Colonic mucosa (tissue), 4 donors: ENCODE measurements around the gene COL20A1. TPM values are rescaled to one million over a fixed set of nuclear protein-coding genes. Genes with fewer than 3 reads are reported as not detected.

Experiments used
- DNase-seq: peaks from one replicate; pipeline ENCODE4 v3.0.0-alpha.2; 2020
- H3K27ac ChIP-seq: fragments of 200-600 bp; one replicate; pipeline ENCODE4 v1.8.0; 2021
- H3K27me3 ChIP-seq: fragments of 200-600 bp; one replicate; pipeline ENCODE4 v1.8.0; 2021
- H3K36me3 ChIP-seq: fragments of 200-600 bp; one replicate; pipeline ENCODE4 v1.8.0; 2021
- H3K4me1 ChIP-seq: fragments of 200-600 bp; one replicate; pipeline ENCODE4 v1.8.0; 2021; ENCODE audit warnings: mild to moderate bottlenecking
- H3K4me3 ChIP-seq: fragments of 200-600 bp; one replicate; pipeline ENCODE4 v1.8.0; 2021
- H3K9ac ChIP-seq, 2 donors: one replicate each; pipeline ENCODE4 v1.7.0; 2013; ENCODE audit warnings: control low read depth in 2 of 2, low read depth in 2 of 2, low read length in 2 of 2
- H3K9me3 ChIP-seq: fragments of 200-600 bp; one replicate; pipeline ENCODE4 v1.8.0; 2021
- CTCF ChIP-seq: fragments of 200-600 bp; IDR thresholded peaks from one replicate; pipeline ENCODE4 v1.8.0; 2022; ENCODE audit warnings: antibody characterized with exemption, mild to moderate bottlenecking
- intact Hi-C: fragments of 100-400 bp; cut with DNase I; formaldehyde crosslinking; loops from one replicate; pipeline ENCODE4 v1.14.1; 2022
- total RNA-seq, 2 donors: library from RNA; stranded (reverse); fragmentation: NEBNext Ultra II Directional in 1 of 2; extraction: Animal tissue kit (Norgen Biotek cat#: 25700) in 1 of 2; gene quantifications; one replicate each; pipeline ENCODE4 v1.2.1, GENCODE V29; 2021
- donor health status: healthy.
- donor health status: DM: no; HTN: no; CAD: no.
- donor health status: DM: no; HTN: no; CAD: no.

The COL20A1 gene
- total RNA-seq, 2 donors from 2014 or later: not detected

- intact Hi-C loops: no loop called here
- H3K27me3 ChIP-seq: peaks cover 7% of the 10 kb centered on the region
- H3K36me3 ChIP-seq: no peaks in the 10 kb centered on the region
- no peak overlapping the region for H3K9ac ChIP-seq
- H3K27ac ChIP-seq: no peak overlapping the region
- no peak overlapping the region for H3K4me3 ChIP-seq
- DNase-seq: no peak
- no peaks in the 10 kb centered on the region for H3K9me3 ChIP-seq
- TF ChIP-seq CTCF: no peak
- H3K4me1 ChIP-seq: no peaks in the 10 kb centered on the region
Measured at GRCh38 chr20:63310265-63310991, 17.4 kb downstream of the COL20A1 start.

- no peak overlapping the region for H3K9ac ChIP-seq
- H3K4me3 ChIP-seq: no peak overlapping the region
- no peaks in the 10 kb centered on the region for H3K9me3 ChIP-seq
- H3K27me3 ChIP-seq: peaks cover 7% of the 10 kb centered on the region
- H3K4me1 ChIP-seq: no peaks in the 10 kb centered on the region
- no peak for TF ChIP-seq CTCF
- H3K27ac ChIP-seq: no peak overlapping the region
- DNase-seq: no peak
- intact Hi-C loops: no loop called here
- no peaks in the 10 kb centered on the region for H3K36me3 ChIP-seq
Measured at GRCh38 chr20:63311186-63311832, 18.3 kb downstream of the COL20A1 start.

GRCh38 chr20:63311833-63312243, 18.9 kb downstream of the COL20A1 start:
- TF ChIP-seq CTCF: no peak
- H3K27me3 ChIP-seq: peaks cover 7% of the 10 kb centered on the region
- no peak for DNase-seq
- no peak overlapping the region for H3K4me3 ChIP-seq
- H3K9ac ChIP-seq: no peak overlapping the region
- no peaks in the 10 kb centered on the region for H3K4me1 ChIP-seq
- intact Hi-C loops: no loop called here
- no peaks in the 10 kb centered on the region for H3K36me3 ChIP-seq
- no peaks in the 10 kb centered on the region for H3K9me3 ChIP-seq
- H3K27ac ChIP-seq: no peak overlapping the region

- H3K36me3 ChIP-seq: no peaks in the 10 kb centered on the region
- intact Hi-C loops: no loop called here
- peaks cover 7% of the 10 kb centered on the region for H3K27me3 ChIP-seq
- H3K9ac ChIP-seq: no peak overlapping the region
- no peaks in the 10 kb centered on the region for H3K4me1 ChIP-seq
- DNase-seq: no peak
- H3K27ac ChIP-seq: no peak overlapping the region
- TF ChIP-seq CTCF: no peak
- H3K4me3 ChIP-seq: no peak overlapping the region
- H3K9me3 ChIP-seq: no peaks in the 10 kb centered on the region
Measured at GRCh38 chr20:63312273-63312672, 19.3 kb downstream of the COL20A1 start.

GRCh38 chr20:63312690-63313348, 19.8 kb downstream of the COL20A1 start:
- Histone ChIP-seq H3K36me3 (no peaks in the 10 kb centered on the region), H3K9ac (no peak overlapping the region), H3K9me3 (no peaks in the 10 kb centered on the region), H3K4me3 (no peak overlapping the region), H3K27me3 (peaks cover 7% of the 10 kb centered on the region), H3K27ac (no peak overlapping the region), H3K4me1 (no peaks in the 10 kb centered on the region)
- TF ChIP-seq CTCF: no peak
- DNase-seq: no peak
- intact Hi-C loops: no loop called here
